Measurements from ENCODE around the gene CRIP1. TPM values are rescaled to one million over a fixed set of nuclear protein-coding genes. Genes with fewer than 3 reads are reported as not detected.

The CRIP1 gene
- total RNA-seq, 4 donors from 2014 or later = 34.0 to 110 (median 54.6) TPM

GRCh38 chr14:105498430-105499255 lies 12.0 kb downstream of the CRIP1 start:
- Histone ChIP-seq H3K27ac (replicated peaks in 1 of 4) (peak overlapping the region in 1 of 4 donors; percentile 10), H3K36me3 (peaks cover 0 to 14% (median 0%) of the 10 kb centered on the region in 4 donors), H3K4me1 (peaks cover 0 to 6% (median 2%) of the 10 kb centered on the region in 4 donors), H3K4me3 (no peak overlapping the region), H3K27me3 (peaks cover 0 to 6% (median 0%) of the 10 kb centered on the region in 4 donors), H3K9me3 (no peaks in the 10 kb centered on the region)
- no peak for TF ChIP-seq CTCF (IDR thresholded peaks at IDR 0.05)
- no peak for TF ChIP-seq EP300 (IDR thresholded peaks at IDR 0.05)
- no peak for TF ChIP-seq POLR2A (IDR thresholded peaks at IDR 0.05; ENCODE audit: low read depth)
- no peak for TF ChIP-seq POLR2AphosphoS5 (IDR thresholded peaks at IDR 0.05)
- intact Hi-C loops (cut with DNase I) = no loop called here
- DNase-seq (ENCODE audit: extremely low spot score) = no peak
- WGBS = 91% methylated on average over 15 of the region's 36 CpGs

GRCh38 chr14:105499256-105500035 lies 12.8 kb downstream of the CRIP1 start:
- no peak for DNase-seq (ENCODE audit: extremely low spot score)
- WGBS = 89% methylated on average over 7 of the region's 27 CpGs
- H3K27me3 ChIP-seq = peaks cover 0 to 6% (median 0%) of the 10 kb centered on the region in 4 donors
- H3K9me3 ChIP-seq = no peaks in the 10 kb centered on the region
- peaks cover 0 to 12% (median 0%) of the 10 kb centered on the region in 4 donors for H3K36me3 ChIP-seq
- intact Hi-C loops (cut with DNase I) = no loop called here
- TF ChIP-seq CTCF (IDR thresholded peaks at IDR 0.05) = no peak
- no peak for TF ChIP-seq POLR2AphosphoS5 (IDR thresholded peaks at IDR 0.05)
- H3K4me1 ChIP-seq = peaks cover 0 to 6% (median 2%) of the 10 kb centered on the region in 4 donors
- no peak overlapping the region for H3K4me3 ChIP-seq
- H3K27ac ChIP-seq (replicated peaks in 1 of 4) = peak overlapping the region in 2 of 4 donors; percentile 10 to 15

DNA sequence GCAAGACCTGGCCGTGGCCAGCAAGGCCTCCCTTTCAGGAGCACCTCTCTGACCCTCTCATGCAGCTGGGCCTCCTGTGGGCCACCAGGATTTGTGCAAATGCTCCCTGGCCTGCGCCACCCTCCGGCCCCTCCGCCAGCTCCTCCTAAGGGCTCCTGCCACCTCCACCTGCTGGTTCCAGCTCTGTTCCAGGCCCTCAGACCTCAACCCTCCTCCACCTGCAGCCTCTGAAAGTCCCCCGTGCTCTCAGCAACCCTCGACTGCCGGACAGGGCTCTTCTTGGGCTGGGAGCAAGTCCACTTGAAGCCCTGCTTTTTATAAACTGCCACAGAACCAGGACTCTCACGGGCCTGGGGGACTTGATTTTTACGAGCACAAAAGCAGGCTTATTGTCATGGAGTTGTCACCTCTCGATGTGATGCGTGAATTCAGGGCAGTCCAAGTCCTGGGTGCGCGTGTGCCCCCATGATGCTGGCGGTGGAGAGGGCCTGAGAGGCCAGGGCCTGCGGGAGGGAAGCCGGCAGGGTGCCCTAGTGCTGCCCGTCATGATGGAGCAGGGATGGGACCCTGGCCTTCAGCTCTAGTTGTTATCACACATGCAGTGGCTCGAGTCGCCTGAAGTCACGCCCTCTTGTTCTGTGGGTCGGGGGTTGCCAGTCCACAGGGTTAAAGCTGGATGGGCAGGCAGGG lies 13.5 kb downstream of the CRIP1 start:
- H3K4me3 ChIP-seq = no peak overlapping the region
- TF ChIP-seq CTCF (IDR thresholded peaks at IDR 0.05) (no peak), EP300 (IDR thresholded peaks at IDR 0.05) (no peak), POLR2A (IDR thresholded peaks at IDR 0.05; ENCODE audit: low read depth) (no peak), POLR2AphosphoS5 (IDR thresholded peaks at IDR 0.05) (no peak)
- no peak for DNase-seq (ENCODE audit: extremely low spot score)
- H3K36me3 ChIP-seq = peaks cover 0 to 10% (median 0%) of the 10 kb centered on the region in 4 donors
- H3K4me1 ChIP-seq = peaks cover 0 to 6% (median 2%) of the 10 kb centered on the region in 4 donors
- no peaks in the 10 kb centered on the region for H3K9me3 ChIP-seq
- H3K27me3 ChIP-seq = peaks cover 0 to 6% (median 0%) of the 10 kb centered on the region in 4 donors
- intact Hi-C loops (cut with DNase I) = no loop called here
- peak overlapping the region in 1 of 4 donors; percentile 15 for H3K27ac ChIP-seq (replicated peaks in 1 of 4)
- WGBS = 83% methylated on average over 17 of the region's 21 CpGs

DNA sequence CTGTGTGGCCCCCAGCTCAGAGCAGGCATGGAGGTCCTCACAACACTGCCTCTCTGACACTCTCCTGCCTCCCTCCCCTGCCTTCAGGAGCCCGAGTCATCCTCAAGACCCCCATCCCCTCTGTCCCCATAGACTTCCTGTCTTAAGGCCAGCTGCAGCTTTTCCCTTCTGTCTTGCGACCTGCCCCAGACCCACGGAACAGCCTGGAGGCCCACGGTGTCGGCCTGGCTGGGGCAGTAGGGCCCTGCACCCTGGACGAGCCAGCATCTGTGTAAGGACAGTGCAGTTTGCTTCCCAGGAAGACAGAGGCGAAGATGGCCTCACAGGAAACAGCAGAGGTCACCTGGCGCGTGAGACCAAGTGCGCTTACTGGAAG lies 14.0 kb downstream of the CRIP1 start:
- H3K27ac ChIP-seq (replicated peaks in 1 of 4) = no peak overlapping the region
- peaks cover 0 to 4% (median under 1%) of the 10 kb centered on the region in 4 donors for H3K4me1 ChIP-seq
- WGBS = 60% methylated on average over 10 of the region's 10 CpGs
- no peak overlapping the region for H3K4me3 ChIP-seq
- TF ChIP-seq POLR2A (IDR thresholded peaks at IDR 0.05; ENCODE audit: low read depth) (no peak), POLR2AphosphoS5 (IDR thresholded peaks at IDR 0.05) (no peak), EP300 (IDR thresholded peaks at IDR 0.05) (no peak), CTCF (IDR thresholded peaks at IDR 0.05) (no peak)
- peaks cover 0 to 6% (median 0%) of the 10 kb centered on the region in 4 donors for H3K27me3 ChIP-seq
- DNase-seq (ENCODE audit: extremely low spot score) = no peak
- H3K36me3 ChIP-seq = peaks cover 0 to 10% (median 0%) of the 10 kb centered on the region in 4 donors
- H3K9me3 ChIP-seq = no peaks in the 10 kb centered on the region
- intact Hi-C loops (cut with DNase I) = no loop called here
